Endothelial cell of umbilical vein (primary cell): ENCODE data around the gene DDA1. TPM values are rescaled to one million over a fixed set of nuclear protein-coding genes. Genes with fewer than 3 reads are reported as not detected.

ENCODE experiments used
- BruUV-seq: library from RNA; stranded (reverse); fragments of 400-500 nt; replicated peaks from 2 replicates; lab custom pipeline; 2021; lab: Mats Ljungman, UMichigan
- CTCF ChIA-PET: fragments of 300-600, 350-600 bp; sonication (Branson Sonifier 250); formaldehyde crosslinking; loops from one replicate; lab custom pipeline; 2021; ENCODE audit warnings: antibody characterized with exemption, inconsistent platforms; lab: Charles Lee
- POLR2A ChIA-PET: fragments of 300-600, 350-600 bp; sonication (Branson Sonifier 250); formaldehyde crosslinking; loops from one replicate; lab custom pipeline; 2021; ENCODE audit warnings: antibody characterized with exemption, inconsistent platforms; lab: Charles Lee
- DNase-seq: peaks from one replicate; pipeline ENCODE4 v3.0.0-alpha.2; 2011; ENCODE audit warnings: low read depth, low spot score
- FAIRE-seq: peaks from 2 replicates; lab custom pipeline; 2011; peaks lifted over from hg19 to GRCh38; lab: Jason Lieb, UNC
- H2AFZ ChIP-seq: 2 replicates; pipeline ENCODE4 v1.6.0; 2012; ENCODE audit warnings: low read depth, low read length, control low read depth, inconsistent platforms
- H3K27ac ChIP-seq: 2 replicates; pipeline ENCODE4 v1.5.1; 2011; ENCODE audit warnings: low read depth, mild to moderate bottlenecking, control low read depth, low read length, moderate library complexity; ENCODE audit not compliant: insufficient read depth
- H3K27me3 ChIP-seq, 2 experiments: 2 replicates each; pipeline versions ENCODE4 v1.6.0 to v1.6.1; 2011; ENCODE audit warnings: low read length in 2 of 2, mixed read lengths in 1 of 2; ENCODE audit not compliant: control insufficient read depth in 2 of 2, insufficient read depth in 2 of 2
- H3K36me3 ChIP-seq, 2 experiments: 2 replicates in 1 of 2; 3 replicates in 1 of 2; pipeline ENCODE4 v1.5.1; 2011; ENCODE audit warnings: low read length in 2 of 2, mild to moderate bottlenecking in 1 of 2, moderate library complexity in 1 of 2; ENCODE audit not compliant: control insufficient read depth in 2 of 2, insufficient read depth in 2 of 2; ENCODE audit errors: extremely low read depth in 1 of 2
- H3K4me1 ChIP-seq: 3 replicates; pipeline ENCODE4 v1.5.1; 2011; ENCODE audit warnings: mild to moderate bottlenecking, low read length; ENCODE audit not compliant: control insufficient read depth, insufficient read depth; ENCODE audit errors: extremely low read depth
- H3K4me2 ChIP-seq: 2 replicates; pipeline ENCODE4 v1.6.1; 2011; ENCODE audit warnings: low read length, control low read depth, mixed read lengths; ENCODE audit not compliant: insufficient read depth
- H3K4me3 ChIP-seq, 3 experiments: fragments of 200-600 bp in 1 of 3; sonication (generic), shearing (Covaris generic) in 1 of 3; replicated peaks in 1 of 3; 2 replicates each; pipeline ENCODE4 v1.5.1; 2011 to 2016; ENCODE audit warnings: control low read depth in 3 of 3, low read length in 3 of 3, mild to moderate bottlenecking in 2 of 3, inconsistent platforms in 1 of 3, low read depth in 1 of 3, moderate library complexity in 1 of 3; ENCODE audit not compliant: insufficient read depth in 1 of 3
- H3K79me2 ChIP-seq: 2 replicates; pipeline ENCODE4 v1.6.0; 2012; ENCODE audit warnings: low read length, inconsistent platforms; ENCODE audit not compliant: control insufficient read depth, insufficient read depth
- H3K9ac ChIP-seq: replicated peaks from 2 replicates; pipeline ENCODE3; 2011; ENCODE audit warnings: low read length, control low read depth; ENCODE audit not compliant: insufficient read depth; ENCODE audit errors: extremely low read depth
- H3K9me1 ChIP-seq: replicated peaks from 3 replicates; pipeline ENCODE4 v1.6.0; 2011; ENCODE audit warnings: mild to moderate bottlenecking, low read length; ENCODE audit not compliant: control insufficient read depth, insufficient read depth; ENCODE audit errors: extremely low read depth
- H3K9me3 ChIP-seq: replicated peaks from 2 replicates; pipeline ENCODE4 v1.5.1; 2012; ENCODE audit warnings: low read length, inconsistent platforms; ENCODE audit not compliant: control insufficient read depth, insufficient read depth
- H4K20me1 ChIP-seq: replicated peaks from 2 replicates; pipeline ENCODE3; 2011; ENCODE audit warnings: mild to moderate bottlenecking, low read length; ENCODE audit not compliant: control insufficient read depth, insufficient read depth; ENCODE audit errors: extremely low read depth
- CTCF ChIP-seq, 2 donors: IDR thresholded peaks; 1 replicate in 1 of 2; 2 replicates in 1 of 2; pipeline ENCODE4 v1.5.1; 2011; ENCODE audit warnings: low read length in 2 of 2, mild to moderate bottlenecking in 2 of 2, moderate library complexity in 2 of 2, control low read depth in 1 of 2, inconsistent platforms in 1 of 2, low read depth in 1 of 2; ENCODE audit not compliant: insufficient read depth in 1 of 2; ENCODE audit errors: extremely low read depth in 1 of 2
- EZH2 ChIP-seq: IDR thresholded peaks from 2 replicates; pipeline ENCODE4 v1.6.1; 2012; ENCODE audit warnings: borderline replicate concordance, low read depth, mild to moderate bottlenecking, moderate library complexity, low read length, inconsistent platforms; ENCODE audit not compliant: severe bottlenecking
- FOS ChIP-seq: IDR thresholded peaks from 2 replicates; pipeline ENCODE4 v1.6.1; 2011; ENCODE audit warnings: mild to moderate bottlenecking, low read length, moderate library complexity, borderline replicate concordance; ENCODE audit not compliant: insufficient read depth
- GATA2 ChIP-seq: IDR thresholded peaks from 2 replicates; pipeline ENCODE4 v1.7.0; 2011; ENCODE audit warnings: low read depth, mild to moderate bottlenecking, moderate library complexity, mixed read lengths, low read length; ENCODE audit not compliant: insufficient read length, insufficient read depth
- JUN ChIP-seq: IDR thresholded peaks from 2 replicates; pipeline ENCODE4 v1.6.1; 2011; ENCODE audit warnings: borderline replicate concordance, low read depth; ENCODE audit not compliant: insufficient read length, insufficient read depth
- MAX ChIP-seq: IDR thresholded peaks from 2 replicates; pipeline ENCODE4 v1.6.1; 2011; ENCODE audit not compliant: insufficient read depth, insufficient read length
- MYC ChIP-seq: IDR thresholded peaks from one replicate; pipeline ENCODE4 v1.6.1; 2011; ENCODE audit warnings: mild to moderate bottlenecking, low read depth, low read length
- POLR2A ChIP-seq: IDR thresholded peaks from 2 replicates; pipeline ENCODE4 v1.6.1; 2012; ENCODE audit warnings: low read depth, mild to moderate bottlenecking, control low read depth, low read length
- POLR2AphosphoS5 ChIP-seq: IDR thresholded peaks from 2 replicates; pipeline ENCODE4 v1.6.1; 2012; ENCODE audit warnings: low read depth, mild to moderate bottlenecking, control low read depth, low read length, moderate library complexity; ENCODE audit not compliant: insufficient read depth
- dilution Hi-C: fragments of 300-500 bp; cut with MboI; formaldehyde crosslinking; loops from one replicate; pipeline ENCODE4 v1.15.0; 2019; ENCODE audit warnings: low sequenced_read_pairs; ENCODE audit not compliant: extremely low pct_ligation_motif_present
- intact Hi-C: fragments of 100-400 bp; cut with micrococcal nuclease; formaldehyde crosslinking; loops from one replicate; pipeline ENCODE4 v1.10.0; 2022
- polyA plus RNA-seq, 4 experiments: library from polyadenylated mRNA; depleted of rRNA in 3 of 4; stranded (reverse) in 3 of 4; unstranded in 1 of 4; fragments of >200 nt; gene quantifications; 2 replicates each; pipeline versions ENCODE4 v1.2.1 to v1.2.3, GENCODE V29; 2011 to 2012; ENCODE audit warnings: missing spikeins in 1 of 4
- total RNA-seq: library from RNA; stranded (reverse); gene quantifications from 2 replicates; pipeline ENCODE4 v1.2.3, GENCODE V29; 2021

DDA1 gene
- total and polyA plus RNA-seq, 2 donors (not counting 3 experiments of a cell fraction or from before 2014, with no cell fraction given): 52.9 to 64.7 TPM

- DNase-seq: no peak
- BruUV-seq: no TSS peak
- TF ChIP-seq CTCF (IDR thresholded peaks at IDR 0.05; ENCODE audit: extremely low read depth in 1 of 2, insufficient read depth in 1 of 2, low read depth in 1 of 2, low read length in 2 of 2) (no peak), GATA2 (no peak), FOS (no peak), EZH2 (no peak), POLR2A (no peak), POLR2AphosphoS5 (no peak), JUN (no peak), MAX (no peak), MYC (no peak)
- no peaks in the 10 kb centered on the region for H4K20me1 ChIP-seq
- H3K27me3 ChIP-seq: no peaks in the 10 kb centered on the region
- peaks cover 0 to 23% of the 10 kb centered on the region in 2 experiments for H3K36me3 ChIP-seq
- no peaks in the 10 kb centered on the region for H3K79me2 ChIP-seq
- peaks cover 11% of the 10 kb centered on the region for H3K4me1 ChIP-seq
- no peak overlapping the region for H3K4me3 ChIP-seq
- no peak overlapping the region for H2AFZ ChIP-seq
- no peaks in the 10 kb centered on the region for H3K9me1 ChIP-seq
- no peaks in the 10 kb centered on the region for H3K9me3 ChIP-seq
- POLR2A ChIA-PET: no interaction called here
- no peak for FAIRE-seq
- intact Hi-C loops (no loop called here), dilution Hi-C loops (no loop called here)
- CTCF ChIA-PET: interaction anchor here (0.6 to 3.1 kb wide), 12 partner anchors 10 to 191 kb away, joined by 3 to 28 read pairs (median 4); partner anchors contain the start of gene ANKLE1
- H3K27ac ChIP-seq: no peak overlapping the region
- no peak overlapping the region for H3K9ac ChIP-seq
- no peak overlapping the region for H3K4me2 ChIP-seq
Observed at GRCh38 chr19:17259934-17260333, 49.4 kb upstream of the DDA1 start.
